H9 (cell line): Measurements from ENCODE around the gene USP17L18. TPM values are rescaled to one million over a fixed set of nuclear protein-coding genes. Genes with fewer than 3 reads are reported as not detected.
"Not testable (repeated sequence)": the region's sequence is repeated elsewhere in the genome, so short reads cannot be mapped to it uniquely, and the experiment has no call there.

Source experiments
- DNase-seq: peaks from one replicate; pipeline ENCODE4 v3.0.0-alpha.2; 2017
- H2AFZ ChIP-seq: one replicate; pipeline ENCODE4 v1.6.1; 2013; ENCODE audit warnings: mild to moderate bottlenecking, low read length, control low read depth, moderate library complexity
- H2AK5ac ChIP-seq: 2 replicates; pipeline ENCODE4 v1.6.1; 2013; ENCODE audit warnings: low read length, control low read depth, mixed read lengths; ENCODE audit not compliant: insufficient read length
- H2BK120ac ChIP-seq: one replicate; pipeline ENCODE4 v1.6.1; 2013; ENCODE audit warnings: low read depth, mild to moderate bottlenecking, low read length, control low read depth, inconsistent platforms; ENCODE audit not compliant: poor library complexity, severe bottlenecking
- H2BK12ac ChIP-seq: 2 replicates; pipeline ENCODE4 v1.6.1; 2013; ENCODE audit warnings: low read length, control low read depth, mixed read lengths, low read depth; ENCODE audit not compliant: insufficient read length
- H2BK15ac ChIP-seq: 2 replicates; pipeline ENCODE4 v1.6.1; 2013; ENCODE audit warnings: low read depth, low read length, control low read depth
- H2BK20ac ChIP-seq: one replicate; pipeline ENCODE4 v1.6.1; 2013; ENCODE audit warnings: low read depth, mild to moderate bottlenecking, low read length, control low read depth, inconsistent platforms; ENCODE audit not compliant: poor library complexity, severe bottlenecking
- H2BK5ac ChIP-seq: 2 replicates; pipeline ENCODE4 v1.6.1; 2013; ENCODE audit warnings: low read length, control low read depth, mixed read lengths; ENCODE audit not compliant: insufficient read length
- H3K14ac ChIP-seq: 2 replicates; pipeline ENCODE4 v1.6.1; 2013; ENCODE audit warnings: low read length, control low read depth; ENCODE audit not compliant: insufficient read depth
- H3K18ac ChIP-seq: 2 replicates; pipeline ENCODE4 v1.6.1; 2013; ENCODE audit warnings: low read depth, mild to moderate bottlenecking, mixed read lengths, low read length, control low read depth; ENCODE audit not compliant: insufficient read length
- H3K23ac ChIP-seq: 2 replicates; pipeline ENCODE4 v1.6.1; 2013; ENCODE audit warnings: low read length, control low read depth, mixed read lengths, low read depth; ENCODE audit not compliant: insufficient read length
- H3K23me2 ChIP-seq: 2 replicates; pipeline ENCODE4 v1.6.1; 2013; ENCODE audit warnings: low read depth, mild to moderate bottlenecking, mixed read lengths, low read length, control low read depth; ENCODE audit not compliant: insufficient read length, poor library complexity, severe bottlenecking
- H3K27ac ChIP-seq: 2 replicates; pipeline ENCODE4 v1.5.1; 2013; ENCODE audit warnings: low read length, control low read depth, mixed read lengths, low read depth; ENCODE audit not compliant: insufficient read length
- H3K27me3 ChIP-seq: 2 replicates; pipeline ENCODE4 v1.6.1; 2013; ENCODE audit warnings: low read length, control low read depth, inconsistent platforms; ENCODE audit not compliant: insufficient read depth
- H3K4ac ChIP-seq: 2 replicates; pipeline ENCODE4 v1.6.1; 2013; ENCODE audit warnings: low read depth, mild to moderate bottlenecking, control low read depth, inconsistent platforms, low read length, moderate library complexity
- H3K4me1 ChIP-seq: 2 replicates; pipeline ENCODE4 v1.6.1; 2013; ENCODE audit warnings: low read length, control low read depth, inconsistent platforms; ENCODE audit not compliant: insufficient read depth
- H3K4me2 ChIP-seq: 2 replicates; pipeline ENCODE4 v1.6.1; 2013; ENCODE audit warnings: low read length, control low read depth, mixed read lengths; ENCODE audit not compliant: insufficient read length, insufficient read depth
- H3K56ac ChIP-seq: 2 replicates; pipeline ENCODE4 v1.6.1; 2013; ENCODE audit warnings: low read depth, mild to moderate bottlenecking, mixed read lengths, low read length, control low read depth; ENCODE audit not compliant: insufficient read length
- H3K79me1 ChIP-seq: 2 replicates; pipeline ENCODE4 v1.6.1; 2013; ENCODE audit warnings: low read depth, mild to moderate bottlenecking, moderate library complexity, low read length, control low read depth, inconsistent platforms; ENCODE audit not compliant: insufficient read depth, poor library complexity, severe bottlenecking
- H3K79me2 ChIP-seq: 2 replicates; pipeline ENCODE4 v1.6.1; 2013; ENCODE audit warnings: low read length, control low read depth, inconsistent platforms; ENCODE audit not compliant: insufficient read depth
- H3K9ac ChIP-seq: 2 replicates; pipeline ENCODE4 v1.6.1; 2013; ENCODE audit warnings: low read length, control low read depth, mixed read lengths; ENCODE audit not compliant: insufficient read length; ENCODE audit errors: extremely low read depth
- H3K9me3 ChIP-seq: one replicate; pipeline ENCODE4 v1.6.1; 2013; ENCODE audit warnings: low read depth, low read length, inconsistent platforms; ENCODE audit not compliant: control insufficient read depth
- H3T11ph ChIP-seq: one replicate; pipeline ENCODE4 v1.6.1; 2013; ENCODE audit warnings: mild to moderate bottlenecking, low read length, control low read depth, inconsistent platforms
- H4K20me1 ChIP-seq: one replicate; pipeline ENCODE4 v1.6.1; 2013; ENCODE audit not compliant: control insufficient read depth, insufficient read length, insufficient read depth
- H4K5ac ChIP-seq: 2 replicates; pipeline ENCODE4 v1.6.1; 2013; ENCODE audit warnings: low read depth, mild to moderate bottlenecking, mixed read lengths, low read length, control low read depth; ENCODE audit not compliant: insufficient read length
- H4K8ac ChIP-seq: replicated peaks from 2 replicates; pipeline ENCODE4 v1.6.1; 2013; ENCODE audit warnings: low read length, control low read depth, mixed read lengths, low read depth; ENCODE audit not compliant: insufficient read length
- H4K91ac ChIP-seq: 2 replicates; pipeline ENCODE4 v1.6.1; 2013; ENCODE audit warnings: low read depth, mild to moderate bottlenecking, moderate library complexity, mixed read lengths, low read length, control low read depth; ENCODE audit not compliant: insufficient read length
- H3K27ac Mint-ChIP-seq, 3 experiments: 2 replicates in 2 of 3; 3 replicates in 1 of 3; pipeline ENCODE4 v1.8.0; 2020 to 2021; ENCODE audit warnings: mixed read lengths in 3 of 3, mild to moderate bottlenecking in 1 of 3, moderate library complexity in 1 of 3
- H3K27me3 Mint-ChIP-seq: 2 replicates; pipeline ENCODE4 v1.8.0; 2021; ENCODE audit warnings: low read depth, mild to moderate bottlenecking, moderate library complexity, mixed read lengths
- H3K36me3 Mint-ChIP-seq, 3 experiments: 2 replicates in 2 of 3; 3 replicates in 1 of 3; pipeline ENCODE4 v1.8.0; 2020 to 2021; ENCODE audit warnings: low read depth in 3 of 3, mixed read lengths in 3 of 3; ENCODE audit not compliant: insufficient read depth in 1 of 3
- H3K4me1 Mint-ChIP-seq, 2 experiments: 2 replicates each; pipeline ENCODE4 v1.8.0; 2020; ENCODE audit warnings: mixed read lengths in 2 of 2
- H3K4me3 Mint-ChIP-seq, 2 experiments: 2 replicates in 1 of 2; 3 replicates in 1 of 2; pipeline ENCODE4 v1.8.0; 2020 to 2021; ENCODE audit warnings: mild to moderate bottlenecking in 2 of 2, mixed read lengths in 2 of 2, moderate library complexity in 1 of 2
- H3K9me3 Mint-ChIP-seq, 2 experiments: 2 replicates in 1 of 2; 3 replicates in 1 of 2; pipeline ENCODE4 v1.8.0; 2020; ENCODE audit warnings: mild to moderate bottlenecking in 2 of 2, mixed read lengths in 2 of 2, moderate library complexity in 1 of 2
- WGBS: extraction: QIAGEN DNeasy Blood & Tissue Kit; methylation state at CpG from one replicate; pipeline ENCODE4 v1.1.7; 2013; ENCODE audit warnings: missing lambda C conversion rate, low lambda C conversion rate, mixed read lengths; ENCODE audit not compliant: insufficient read length; ENCODE audit errors: extremely low coverage; 5-methylcytosine and 5-hydroxymethylcytosine counted together
- total RNA-seq: library from RNA; stranded (reverse); gene quantifications from 2 replicates; pipeline ENCODE4 v1.2.1, GENCODE V29; 2021

The USP17L18 gene
- total RNA-seq, 1 experiment from 2014 or later = not detected

DNA sequence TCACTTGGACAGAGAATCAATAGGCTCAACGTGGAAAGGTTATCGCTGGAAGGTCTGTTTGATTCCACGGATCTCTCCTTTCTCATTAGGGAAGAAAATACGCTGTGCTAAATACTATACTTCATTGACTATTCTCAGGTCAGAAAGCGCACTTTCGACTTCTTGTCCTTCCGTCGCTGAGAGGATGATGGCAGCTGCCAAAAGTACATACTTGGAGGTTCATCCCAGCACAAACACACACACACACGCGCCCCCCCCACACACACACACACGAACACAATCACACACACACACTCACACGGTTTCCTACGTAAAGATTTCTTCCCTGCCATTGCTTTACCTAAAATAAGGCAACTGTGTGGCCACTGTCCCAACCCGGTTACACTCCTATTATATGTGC lies 33.7 kb upstream of the USP17L18 start:
- H3K56ac ChIP-seq, H3K23ac ChIP-seq, H3K9me3 Mint-ChIP-seq, H3K79me2 ChIP-seq, H3T11ph ChIP-seq, H3K9ac ChIP-seq, H3K79me1 ChIP-seq, H4K5ac ChIP-seq, H3K27ac Mint-ChIP-seq, H2BK20ac ChIP-seq, H3K18ac ChIP-seq, H3K4me3 Mint-ChIP-seq, H3K27ac ChIP-seq, H3K27me3 Mint-ChIP-seq, H3K14ac ChIP-seq, H2BK120ac ChIP-seq, H2BK12ac ChIP-seq, H4K20me1 ChIP-seq, H2BK5ac ChIP-seq, H3K4ac ChIP-seq, H3K36me3 Mint-ChIP-seq, H3K4me1 Mint-ChIP-seq, H3K23me2 ChIP-seq, H2BK15ac ChIP-seq, H2AFZ ChIP-seq, H2AK5ac ChIP-seq, H3K9me3 ChIP-seq, DNase-seq, H4K91ac ChIP-seq, H3K27me3 ChIP-seq, H3K4me2 ChIP-seq, H3K4me1 ChIP-seq, H4K8ac ChIP-seq: not testable (repeated sequence)
- WGBS = no CpG with 5 or more reads among the region's 14 CpGs

DNA sequence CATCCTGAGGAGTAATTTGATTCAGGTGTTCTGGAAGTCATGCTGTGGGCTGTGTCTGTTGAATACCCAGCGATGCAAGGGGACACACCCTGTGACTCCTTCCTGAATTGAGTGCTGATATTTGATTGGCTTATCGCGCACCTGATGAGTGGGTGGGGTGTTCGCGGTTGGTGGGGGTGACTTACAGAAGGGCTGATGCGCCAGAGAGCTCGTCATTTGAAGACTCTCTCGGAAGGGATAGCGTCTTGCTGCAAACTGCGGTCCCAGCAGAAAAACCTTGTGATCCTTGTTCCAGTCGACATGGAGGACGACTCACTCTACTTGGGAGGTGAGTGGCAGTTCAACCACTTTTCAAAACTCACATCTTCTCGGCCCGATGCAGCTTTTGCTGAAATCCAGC lies 33.3 kb upstream of the USP17L18 start, which contains the start of gene USP17L11:
USP17L11 (plus strand) TSS at position 301 of the 400 bp plus-strand sequence; CDS start at position 301, 0 bp downstream.
- not testable (repeated sequence) for H3K9me3 ChIP-seq, H3T11ph ChIP-seq, H3K9me3 Mint-ChIP-seq, H4K8ac ChIP-seq, H2AFZ ChIP-seq, H3K9ac ChIP-seq, H2BK120ac ChIP-seq, H3K14ac ChIP-seq, H2BK12ac ChIP-seq, H3K27ac ChIP-seq, H3K4me3 Mint-ChIP-seq, H3K4me2 ChIP-seq, H3K79me2 ChIP-seq, H3K4ac ChIP-seq, H2BK20ac ChIP-seq, H3K27me3 Mint-ChIP-seq, H3K4me1 Mint-ChIP-seq, H3K27ac Mint-ChIP-seq, H3K36me3 Mint-ChIP-seq, H4K5ac ChIP-seq, H3K79me1 ChIP-seq, H3K27me3 ChIP-seq, H4K20me1 ChIP-seq, H2BK5ac ChIP-seq, H2BK15ac ChIP-seq, H4K91ac ChIP-seq, H2AK5ac ChIP-seq, H3K56ac ChIP-seq, H3K23me2 ChIP-seq, H3K18ac ChIP-seq, DNase-seq, H3K4me1 ChIP-seq, H3K23ac ChIP-seq
- WGBS = no CpG with 5 or more reads among the region's 14 CpGs
